ENCODE results near the gene SMIM5.
"Not testable (repeated sequence)": the region's sequence is repeated elsewhere in the genome, so short reads cannot be mapped to it uniquely, and the experiment has no call there.

SMIM5 gene

GRCh38 chr17:75632863-75633485 is at the start of gene SMIM5:
Gene SMIM5 (plus strand): TSS chr17:75633434. CDS start chr17:75640202, 6,768 bp downstream.
- peak; percentile 83 for DNase-seq

- no peak for DNase-seq
These were observed 48.4 kb upstream of the SMIM5 start for GRCh38 chr17:75584849-75585175.

- peak; percentile 41 for DNase-seq
These were observed 45.3 kb upstream of the SMIM5 start, which contains the start of gene MYO15B for GRCh38 chr17:75587675-75588595. Gene MYO15B (plus strand): TSS chr17:75587800. CDS start chr17:75588058, 258 bp downstream.

GRCh38 chr17:75588596-75589011 is 44.6 kb upstream of the SMIM5 start:
- no peak for DNase-seq

- DNase-seq = peak; percentile 96
These were observed 44.0 kb upstream of the SMIM5 start for GRCh38 chr17:75589012-75589918.

GRCh38 chr17:75589919-75590303 is 43.3 kb upstream of the SMIM5 start:
- DNase-seq = no peak

GRCh38 chr17:75590314-75590761 is 42.9 kb upstream of the SMIM5 start:
- peak; percentile 2 for DNase-seq

GRCh38 chr17:75590849-75591721 is 42.1 kb upstream of the SMIM5 start:
- DNase-seq = no peak

GRCh38 chr17:75591722-75592302 is 41.4 kb upstream of the SMIM5 start:
- no peak for DNase-seq

- DNase-seq = no peak
These were observed 40.8 kb upstream of the SMIM5 start for GRCh38 chr17:75592348-75593020.

- DNase-seq = not testable (repeated sequence)
These were observed 39.8 kb upstream of the SMIM5 start for GRCh38 chr17:75593430-75593829.

- DNase-seq = no peak
These were observed 38.5 kb upstream of the SMIM5 start for GRCh38 chr17:75594499-75595283.

GRCh38 chr17:75595284-75595919 is 37.8 kb upstream of the SMIM5 start:
- no peak for DNase-seq

GRCh38 chr17:75595920-75596313 is 37.3 kb upstream of the SMIM5 start:
- DNase-seq = no peak

GRCh38 chr17:75596320-75597087 is 36.7 kb upstream of the SMIM5 start:
- no peak for DNase-seq

GRCh38 chr17:75601057-75601987 is 31.9 kb upstream of the SMIM5 start:
- peak; percentile 64 for DNase-seq

GRCh38 chr17:75602644-75603043 is 30.6 kb upstream of the SMIM5 start:
- no peak for DNase-seq

GRCh38 chr17:75603123-75603522 is 30.1 kb upstream of the SMIM5 start:
- DNase-seq = no peak
